Measurements from ENCODE around the gene MYO1G.

- TF ChIP-seq CTCF (IDR thresholded peaks at IDR 0.05) (no peak), POLR2A (IDR thresholded peaks at IDR 0.05) (no peak), POLR2AphosphoS5 (IDR thresholded peaks at IDR 0.05) (no peak)
Measured at GRCh38 chr7:44981035-44981706, 2.4 kb upstream of the MYO1G start.
